Measurements from ENCODE around the gene PITX2.

DNA sequence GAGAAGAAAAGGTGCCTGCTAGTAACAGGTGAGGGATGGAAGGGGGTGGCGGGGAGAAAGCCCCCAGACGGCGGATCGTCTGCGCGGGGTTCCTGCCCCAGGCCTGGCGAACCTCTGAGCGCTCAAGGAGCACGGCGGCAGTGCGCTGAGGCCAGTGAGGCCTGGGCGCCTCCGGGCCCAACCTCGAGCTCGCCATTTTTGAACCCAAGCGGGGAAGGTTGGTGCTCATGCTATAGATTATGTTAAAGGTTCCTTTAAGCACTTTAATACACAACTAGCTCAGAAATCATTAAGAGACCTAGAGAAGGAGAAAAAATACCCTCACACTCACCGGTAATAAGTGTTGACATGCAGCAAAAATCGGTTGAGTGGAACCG is 7.9 kb downstream of the PITX2 start:
- TF ChIP-seq JUN (IDR thresholded peaks at IDR 0.05) (no peak), POLR2AphosphoS2 (conservative IDR thresholded peaks at IDR 0.05; ENCODE audit: low read length) (no peak), CBX8 (IDR thresholded peaks at IDR 0.05) (no peak), EP300 (IDR thresholded peaks at IDR 0.05) (no peak), MAZ (IDR thresholded peaks at IDR 0.05; ENCODE audit: borderline replicate concordance, low read depth, low read length) (no peak), CTCF (IDR thresholded peaks at IDR 0.05) (no peak), KDM5A (IDR thresholded peaks at IDR 0.05) (no peak), FOSB (CRISPR knock-in tag; IDR thresholded peaks at IDR 0.05) (no peak)
- TF ChIP-seq, protein P1, sequence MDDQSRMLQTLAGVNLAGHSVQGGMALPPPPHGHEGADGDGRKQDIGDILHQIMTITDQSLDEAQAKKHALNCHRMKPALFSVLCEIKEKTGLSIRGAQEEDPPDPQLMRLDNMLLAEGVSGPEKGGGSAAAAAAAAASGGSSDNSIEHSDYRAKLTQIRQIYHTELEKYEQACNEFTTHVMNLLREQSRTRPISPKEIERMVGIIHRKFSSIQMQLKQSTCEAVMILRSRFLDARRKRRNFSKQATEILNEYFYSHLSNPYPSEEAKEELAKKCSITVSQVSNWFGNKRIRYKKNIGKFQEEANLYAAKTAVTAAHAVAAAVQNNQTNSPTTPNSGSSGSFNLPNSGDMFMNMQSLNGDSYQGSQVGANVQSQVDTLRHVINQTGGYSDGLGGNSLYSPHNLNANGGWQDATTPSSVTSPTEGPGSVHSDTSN (IDR thresholded peaks at IDR 0.05), result no peak

Measured in A549 (cell line).